HG03060 (cell line): Measurements from ENCODE around the gene RBM20.
"Not testable (repeated sequence)": the region's sequence is repeated elsewhere in the genome, so short reads cannot be mapped to it uniquely, and the experiment has no call there.

ENCODE experiments used
- ATAC-seq: cut with Tn5 transposase; IDR thresholded peaks from one replicate; pipeline ENCODE4 v1.9.1; 2021; ENCODE audit warnings: low read depth, moderate number of reproducible peaks; ENCODE audit not compliant: unreplicated experiment

RBM20 gene

GRCh38 chr10:110758128-110758765, 114.1 kb downstream of the RBM20 start:
- ATAC-seq = no peak

- no peak for ATAC-seq
Measured at GRCh38 chr10:110758898-110759297, 114.8 kb downstream of the RBM20 start.

DNA sequence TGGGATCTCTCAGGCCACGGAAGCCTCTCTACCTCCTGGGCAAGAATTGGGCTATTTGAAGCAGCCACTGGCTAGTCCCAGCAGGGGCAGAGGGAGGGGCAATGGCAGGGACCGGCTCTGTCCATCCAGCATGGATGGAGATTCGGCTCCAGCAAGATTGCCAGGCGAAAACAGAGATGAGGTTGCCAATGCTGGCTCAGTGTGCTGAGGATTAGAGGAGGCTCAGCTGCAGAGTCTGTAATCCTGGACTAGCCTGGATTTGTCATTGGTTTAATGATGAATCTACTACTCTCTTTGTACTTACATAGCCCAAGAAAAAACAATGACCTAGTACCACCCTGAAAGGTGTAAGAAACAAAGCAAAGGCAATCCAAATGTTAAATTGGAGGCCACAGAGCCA, 115.4 kb downstream of the RBM20 start:
- no peak for ATAC-seq

- no peak for ATAC-seq
Measured at GRCh38 chr10:110762109-110762848, 118.1 kb downstream of the RBM20 start.

GRCh38 chr10:110762849-110763211, 118.7 kb downstream of the RBM20 start:
- no peak for ATAC-seq

DNA sequence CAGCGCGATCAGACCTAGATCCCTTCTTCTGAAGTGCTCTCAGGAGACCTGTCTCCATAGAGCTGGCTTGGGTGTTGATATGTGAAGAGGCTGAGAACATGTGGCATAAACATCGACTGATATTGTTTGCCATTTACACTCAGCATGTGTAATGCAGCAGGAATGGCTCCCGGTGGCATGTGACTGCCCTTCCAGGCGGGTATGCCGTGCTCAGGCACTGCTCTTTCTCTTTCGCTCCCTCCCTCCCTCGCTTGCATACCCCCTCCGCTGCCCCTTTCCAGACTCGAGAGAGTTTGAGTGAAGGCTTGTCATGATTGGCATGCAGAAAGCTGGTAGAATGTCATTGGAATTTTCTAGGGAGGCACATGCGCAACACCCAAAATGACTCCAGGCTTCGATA, 120.2 kb downstream of the RBM20 start:
- no peak for ATAC-seq

DNA sequence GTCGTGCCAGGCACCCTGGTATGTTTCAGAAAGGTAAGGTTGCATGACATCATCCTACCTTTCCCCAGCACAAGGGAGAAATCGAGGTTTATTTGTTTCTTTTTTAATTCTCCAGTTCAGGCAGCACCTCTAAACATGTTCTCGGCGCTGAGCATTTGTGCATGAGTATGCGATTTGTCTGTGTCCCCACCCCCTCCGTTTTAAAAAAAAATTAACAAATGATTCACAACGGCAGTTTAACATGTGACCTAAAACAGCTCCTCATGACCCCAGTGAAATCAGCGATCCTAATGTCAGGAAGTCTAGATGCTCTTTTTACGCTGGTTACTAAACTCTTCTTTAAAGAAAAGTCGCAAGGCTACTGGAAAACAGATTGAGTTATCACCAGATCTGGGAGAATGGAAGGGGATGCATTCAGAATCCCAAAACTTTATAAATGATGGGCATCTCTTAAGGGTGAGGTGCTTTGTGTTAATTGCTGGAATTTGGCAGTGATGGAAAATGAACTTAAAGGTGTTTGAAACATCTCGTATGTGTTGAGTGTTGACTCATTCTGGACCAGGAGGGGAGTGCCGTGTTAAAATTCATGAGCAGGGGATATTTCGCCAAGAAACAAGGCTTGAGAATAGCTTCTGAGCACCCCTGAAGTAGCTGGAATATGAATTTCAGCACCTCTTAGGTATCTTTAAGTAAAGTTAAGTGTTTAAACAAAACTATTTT, 120.8 kb downstream of the RBM20 start:
- no peak for ATAC-seq

DNA sequence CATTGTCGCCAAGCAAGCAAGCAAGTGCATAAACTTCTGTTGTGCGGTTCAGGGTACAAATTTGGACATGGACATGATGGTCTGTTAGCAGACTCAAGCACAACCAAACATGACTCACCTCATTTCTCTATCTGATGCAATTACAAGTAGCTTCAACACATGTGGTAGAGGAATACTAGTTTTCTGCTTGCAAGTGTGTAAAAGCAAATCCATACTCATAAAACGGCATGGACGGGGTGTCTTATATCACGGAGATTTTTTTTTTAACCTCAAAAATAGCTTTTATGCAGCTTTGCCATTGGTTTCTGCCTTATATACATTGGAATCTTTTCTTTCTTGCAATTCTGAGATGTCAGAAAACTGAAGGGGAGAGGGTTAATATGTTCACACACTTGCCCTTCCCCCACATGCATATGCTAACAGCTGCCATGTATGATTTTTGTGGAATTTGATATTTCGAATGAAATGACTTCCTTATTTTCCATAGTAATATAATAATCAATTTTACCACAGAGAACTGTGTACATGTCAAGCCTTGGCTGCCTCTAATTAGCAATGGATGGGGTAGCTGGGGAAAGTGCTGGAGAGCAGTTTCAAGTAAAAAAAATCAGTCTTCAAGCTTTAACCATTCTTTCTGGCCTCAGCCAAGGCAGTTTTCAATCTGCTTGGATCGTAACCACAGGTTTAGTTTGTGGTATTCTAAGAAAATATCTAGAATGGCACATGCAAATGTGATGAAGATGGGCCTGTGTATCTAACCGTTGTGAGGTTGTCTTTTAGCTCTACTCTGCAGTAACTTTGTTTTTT, 121.6 kb downstream of the RBM20 start:
- ATAC-seq = no peak

DNA sequence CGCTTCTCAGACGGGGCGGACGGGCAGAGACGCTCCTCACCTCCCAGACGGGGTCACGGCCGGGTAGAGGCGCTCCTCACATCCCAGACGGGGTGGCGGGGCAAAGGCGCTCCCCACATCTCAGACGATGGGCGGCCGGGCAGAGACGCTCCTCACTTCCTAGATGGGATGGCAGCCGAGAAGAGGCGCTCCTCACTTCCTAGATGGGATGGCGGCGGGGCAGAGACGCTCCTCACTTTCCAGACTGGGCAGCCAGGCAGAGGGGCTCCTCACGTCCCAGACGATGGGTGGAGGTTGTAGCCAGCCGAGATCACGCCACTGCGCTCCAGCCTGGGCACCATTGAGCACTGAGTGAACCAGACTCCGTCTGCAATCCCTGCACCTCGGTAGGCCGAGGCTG, 123.5 kb downstream of the RBM20 start:
- ATAC-seq = not testable (repeated sequence)

- ATAC-seq = no peak
Measured at GRCh38 chr10:110770243-110770642, 126.1 kb downstream of the RBM20 start.

- ATAC-seq = no peak
Measured at GRCh38 chr10:110771486-110771885, 127.3 kb downstream of the RBM20 start.

DNA sequence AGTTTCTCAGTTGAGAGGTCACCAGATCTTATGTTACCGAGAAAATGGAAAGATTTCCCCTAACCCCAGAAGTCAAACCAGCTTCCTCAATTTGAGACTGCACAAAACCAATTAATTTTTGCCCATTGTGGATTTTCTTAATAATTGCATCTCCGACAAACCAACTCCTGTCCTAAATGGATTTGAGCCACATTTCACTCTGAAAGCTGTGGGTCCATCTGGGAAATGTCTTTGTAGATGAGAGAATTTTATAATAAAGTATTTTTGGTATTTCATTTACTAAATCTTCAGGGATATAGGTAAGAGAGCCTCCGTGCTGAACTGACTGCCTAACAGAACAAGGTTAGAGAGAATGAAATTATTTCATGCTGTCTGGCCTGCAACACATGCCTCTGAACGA, 127.9 kb downstream of the RBM20 start:
- ATAC-seq = no peak

DNA sequence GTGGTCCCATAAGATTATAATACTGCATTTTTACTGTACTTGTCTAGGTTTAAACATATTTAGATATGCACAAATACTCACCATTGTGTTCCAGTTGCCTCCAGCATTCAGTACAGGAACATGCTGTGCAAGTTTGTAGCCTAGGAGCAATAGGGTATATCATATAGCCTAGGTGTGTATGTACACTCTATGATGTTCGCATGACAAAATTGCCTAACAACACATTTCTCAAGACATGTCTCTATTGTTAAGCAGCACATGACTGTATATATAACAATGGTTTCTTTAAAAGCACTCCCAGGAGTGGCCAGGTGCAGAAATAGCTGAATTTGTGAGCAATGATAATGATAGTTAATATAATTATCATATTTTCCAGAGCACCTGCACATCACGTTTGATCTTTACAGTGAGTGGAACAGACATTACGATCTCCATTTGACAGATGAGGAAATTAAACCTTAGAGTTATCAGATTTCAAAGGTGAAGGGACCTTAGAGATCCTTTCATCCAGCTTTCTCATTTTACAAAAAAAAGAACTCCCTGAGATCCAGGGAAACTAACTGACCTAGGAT, 128.4 kb downstream of the RBM20 start:
- ATAC-seq = no peak

DNA sequence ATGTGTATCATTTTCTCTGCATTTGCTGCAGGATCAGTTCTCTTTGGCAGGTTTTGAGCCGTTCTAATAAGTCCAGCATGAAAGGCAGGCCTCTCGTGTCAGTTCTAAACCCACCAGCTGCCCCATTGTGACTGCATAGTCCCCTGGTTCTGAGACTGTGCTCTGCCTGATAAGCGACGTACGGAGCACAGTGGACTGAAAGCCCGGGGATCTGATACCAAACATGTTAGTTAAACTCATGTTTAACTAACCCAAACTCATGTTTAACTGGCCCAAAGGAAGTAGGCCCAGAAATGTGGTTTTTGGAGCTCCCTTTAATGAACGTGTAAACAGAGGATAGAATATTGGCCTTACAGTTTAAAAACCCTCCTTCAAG, 129.5 kb downstream of the RBM20 start:
- ATAC-seq = no peak

GRCh38 chr10:110774069-110775019, 130.2 kb downstream of the RBM20 start:
- ATAC-seq = peak; percentile 98

DNA sequence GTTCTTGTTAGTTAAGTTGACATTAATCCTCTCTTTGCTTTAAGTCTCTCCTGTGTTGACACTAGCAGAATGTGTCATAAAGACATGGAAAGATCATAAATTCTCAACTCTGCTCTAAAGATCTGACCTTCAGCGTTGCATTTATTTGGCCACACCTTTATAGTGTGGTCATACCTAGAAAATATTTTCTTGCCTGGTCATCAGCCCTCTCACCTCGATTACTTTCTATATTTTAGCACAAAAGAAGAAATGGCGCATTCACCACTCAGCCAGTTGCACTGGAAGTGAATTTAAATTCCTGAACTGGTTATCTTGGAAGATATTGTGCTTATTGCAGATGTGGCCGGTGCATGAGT, 130.9 kb downstream of the RBM20 start:
- ATAC-seq = no peak

DNA sequence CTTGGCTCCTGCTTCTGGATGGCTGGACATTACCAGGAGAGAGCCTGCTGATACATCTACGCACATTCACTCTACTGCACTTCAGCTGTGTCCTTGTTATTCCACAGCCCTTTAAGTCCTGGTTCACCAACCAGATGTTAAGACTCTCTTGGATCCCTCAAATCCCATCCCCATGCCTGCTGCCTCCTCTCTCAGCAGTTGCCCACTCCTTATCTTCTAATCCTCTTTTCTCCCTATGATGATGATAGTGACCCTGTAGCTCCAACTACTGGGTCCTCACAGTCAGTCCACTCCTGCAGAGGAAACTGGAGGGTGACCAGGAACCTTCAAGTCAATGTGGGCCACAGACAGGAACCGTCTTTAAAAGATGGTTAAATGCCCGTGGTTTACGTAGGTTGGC, 131.3 kb downstream of the RBM20 start:
- ATAC-seq = no peak

- ATAC-seq = no peak
Measured at GRCh38 chr10:110777017-110777416, 132.9 kb downstream of the RBM20 start.

DNA sequence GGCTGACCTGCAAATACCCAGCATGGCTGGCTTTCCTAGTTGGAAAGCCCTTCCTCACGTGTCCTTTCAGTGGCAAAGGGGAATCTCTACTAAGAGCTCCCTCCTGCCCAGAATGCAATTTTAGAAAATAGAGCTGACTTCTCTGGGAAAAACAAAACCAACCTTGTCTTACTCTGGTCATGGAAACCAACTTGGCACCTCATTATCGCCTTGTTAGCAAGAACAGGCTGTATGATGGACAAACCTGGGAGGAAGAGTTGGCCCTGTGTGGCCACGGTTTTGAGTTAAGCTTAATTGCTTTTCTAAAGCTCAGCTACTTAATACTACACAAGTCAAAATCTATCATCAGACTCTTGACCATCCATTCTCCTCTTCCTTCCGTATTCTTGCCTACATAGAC, 133.5 kb downstream of the RBM20 start:
- ATAC-seq = no peak

- no peak for ATAC-seq
Measured at GRCh38 chr10:110778211-110778610, 134.1 kb downstream of the RBM20 start.
